B cell (primary cell): Measurements from ENCODE around the gene KIF11. TPM values are rescaled to one million over a fixed set of nuclear protein-coding genes. Genes with fewer than 3 reads are reported as not detected.

Experiments used
- ATAC-seq: fragments of 200-7000 bp; cut with Tn5 transposase; one replicate; pipeline ENCODE4 v1.10.0; 2021; ENCODE audit warnings: low read depth, mild to moderate bottlenecking, moderate number of reproducible peaks, moderate library complexity
- CTCF ChIA-PET: fragments of 350-600 bp; sonication (Branson Sonifier 250); formaldehyde crosslinking; loops from one replicate; lab custom pipeline; 2021; ENCODE audit warnings: antibody characterized with exemption, inconsistent platforms; lab: Charles Lee
- POLR2A ChIA-PET: fragments of 350-600 bp; sonication (Branson Sonifier 250); formaldehyde crosslinking; loops from one replicate; lab custom pipeline; 2021; ENCODE audit warnings: antibody characterized with exemption; lab: Charles Lee
- DNase-seq: peaks from one replicate; pipeline ENCODE4 v3.0.0; 2013
- H2AFZ ChIP-seq: 2 replicates; pipeline ENCODE4 v1.6.1; 2012; ENCODE audit warnings: mild to moderate bottlenecking, low read depth, low read length; ENCODE audit not compliant: insufficient read depth, poor library complexity, severe bottlenecking
- H3K27ac ChIP-seq, 2 donors: 1 replicate in 1 of 2; 2 replicates in 1 of 2; pipeline ENCODE4 v1.5.1; 2012 to 2013; ENCODE audit warnings: low read length in 2 of 2, mild to moderate bottlenecking in 2 of 2, moderate library complexity in 1 of 2
- H3K27me3 ChIP-seq, 4 experiments: fragments of 200-600 bp in 1 of 4; sonication (generic) in 1 of 4; replicated peaks in 1 of 4; 1 replicate in 2 of 4; 2 replicates in 2 of 4; pipeline versions ENCODE4 v1.6.1 to v1.7.0; 2013 to 2016; ENCODE audit warnings: low read length in 3 of 4, mild to moderate bottlenecking in 2 of 4, mixed read lengths in 1 of 4, moderate library complexity in 1 of 4; ENCODE audit not compliant: insufficient read depth in 4 of 4, control insufficient read depth in 3 of 4; ENCODE audit errors: control extremely low read depth in 1 of 4
- H3K36me3 ChIP-seq, 2 experiments: replicated peaks in 1 of 2; 1 replicate in 1 of 2; 2 replicates in 1 of 2; pipeline versions ENCODE4 v1.6.1 to v1.7.1; 2013; ENCODE audit warnings: low read length in 1 of 2; ENCODE audit not compliant: insufficient read depth in 2 of 2, control insufficient read depth in 1 of 2; ENCODE audit errors: control extremely low read depth in 1 of 2, extremely low read depth in 1 of 2
- H3K4me1 ChIP-seq, 2 donors: fragments of 200-600 bp in 1 of 2; sonication (generic) in 1 of 2; 1 replicate in 1 of 2; 2 replicates in 1 of 2; pipeline versions ENCODE4 v1.5.1 to v1.6.1; 2013 to 2017; ENCODE audit warnings: low read length in 2 of 2; ENCODE audit not compliant: control insufficient read depth in 2 of 2, insufficient read depth in 2 of 2
- H3K4me2 ChIP-seq: replicated peaks from 2 replicates; pipeline ENCODE3; 2012; ENCODE audit warnings: mild to moderate bottlenecking, low read depth, low read length; ENCODE audit not compliant: poor library complexity, severe bottlenecking
- H3K4me3 ChIP-seq, 5 experiments: fragments of 200-600 bp in 1 of 5; sonication (generic) in 1 of 5; 1 replicate in 3 of 5; 2 replicates in 2 of 5; pipeline versions ENCODE4 v1.5.1 to v1.7.0; 2011 to 2016; ENCODE audit warnings: low read length in 4 of 5, mild to moderate bottlenecking in 4 of 5, low read depth in 2 of 5, control low read depth in 1 of 5, moderate library complexity in 1 of 5; ENCODE audit not compliant: insufficient read depth in 1 of 5; ENCODE audit errors: control extremely low read depth in 1 of 5, extremely low read depth in 1 of 5
- H3K79me2 ChIP-seq: fragments of 200-600 bp; sonication (generic); one replicate; pipeline ENCODE4 v1.6.0; 2016; ENCODE audit warnings: low read length; ENCODE audit not compliant: control insufficient read depth, insufficient read depth
- H3K9ac ChIP-seq: fragments of 200-600 bp; sonication (generic); 2 replicates; pipeline ENCODE4 v1.6.1; 2017; ENCODE audit warnings: mild to moderate bottlenecking, low read length, moderate library complexity
- H3K9me3 ChIP-seq, 3 donors: one replicate each; pipeline versions ENCODE4 v1.6.1 to v1.7.1; 2013; ENCODE audit warnings: low read length in 2 of 3; ENCODE audit not compliant: control insufficient read depth in 2 of 3, insufficient read depth in 1 of 3; ENCODE audit errors: control extremely low read depth in 1 of 3
- H4K20me1 ChIP-seq: 2 replicates; pipeline ENCODE4 v1.6.0; 2012; ENCODE audit warnings: mild to moderate bottlenecking, low read length; ENCODE audit not compliant: insufficient read depth, control insufficient read depth, poor library complexity, severe bottlenecking
- H3K27ac Mint-ChIP-seq: one replicate; pipeline ENCODE4 v1.8.0; 2021; ENCODE audit warnings: mixed read lengths
- H3K27me3 Mint-ChIP-seq: one replicate; pipeline ENCODE4 v1.8.0; 2021; ENCODE audit warnings: mixed read lengths
- H3K4me1 Mint-ChIP-seq: one replicate; pipeline ENCODE4 v1.8.0; 2021; ENCODE audit warnings: mixed read lengths
- H3K4me3 Mint-ChIP-seq: one replicate; pipeline ENCODE4 v1.8.0; 2021; ENCODE audit warnings: mixed read lengths
- H3K9me3 Mint-ChIP-seq: one replicate; pipeline ENCODE4 v1.8.0; 2022; ENCODE audit warnings: mixed read lengths; ENCODE audit not compliant: insufficient read depth
- CTCF ChIP-seq: fragments of 200-600 bp; IDR thresholded peaks from one replicate; pipeline ENCODE4 v1.8.0; 2022; ENCODE audit warnings: antibody characterized with exemption, mild to moderate bottlenecking
- EZH2 ChIP-seq: IDR thresholded peaks from 2 replicates; pipeline ENCODE4 v1.6.1; 2012; ENCODE audit warnings: borderline replicate concordance, low read depth, mild to moderate bottlenecking, moderate library complexity, low read length; ENCODE audit not compliant: insufficient read depth, poor library complexity, severe bottlenecking
- WGBS: methylation state at CpG from one replicate; pipeline ENCODE4 v1.1.5; 2013; ENCODE audit warnings: missing lambda C conversion rate; ENCODE audit not compliant: insufficient coverage; 5-methylcytosine and 5-hydroxymethylcytosine counted together
- intact Hi-C: fragments of 100-400 bp; cut with micrococcal nuclease; formaldehyde crosslinking; loops from one replicate; pipeline ENCODE4 v1.10.0; 2022
- polyA plus RNA-seq: library from polyadenylated mRNA; depleted of rRNA; stranded (reverse); fragments of >200 nt; gene quantifications from 2 replicates; pipeline ENCODE4 v1.2.3, GENCODE V29; 2012
- total RNA-seq, 2 donors: library from RNA; stranded (reverse); fragments of 120-200 nt in 1 of 2; gene quantifications; 1 replicate in 1 of 2; 2 replicates in 1 of 2; pipeline versions ENCODE4 v1.2.3 to v1.2.4, GENCODE V29; 2013 to 2022

Gene KIF11
- total and polyA plus RNA-seq, 2 donors (not counting 1 experiment from before 2014, with no cell fraction given), result 0.64 to 1.8 TPM

- H3K4me3 Mint-ChIP-seq, result peak overlapping the region; percentile 96
- Histone ChIP-seq H3K27me3 (no peaks in the 10 kb centered on the region), H3K4me2 (peak overlapping the region; percentile 94), H3K9me3 (peaks cover 0 to under 1% (median 0%) of the 10 kb centered on the region in 3 donors), H3K79me2 (peaks cover 70% of the 10 kb centered on the region), H3K27ac (peak overlapping the region; percentile 89 to 90), H3K36me3 (peaks cover 16 to 39% of the 10 kb centered on the region in 2 experiments), H3K4me1 (peaks cover 30 to 34% of the 10 kb centered on the region in 2 donors), H2AFZ (peak overlapping the region; percentile 83), H3K9ac (peak overlapping the region; percentile 87), H4K20me1 (peaks cover 4% of the 10 kb centered on the region), H3K4me3 (peak overlapping the region; percentile 82 to 95 (median 87))
- POLR2A ChIA-PET, result interaction anchor here (0.6 to 5.3 kb wide), 14 partner anchors 9 to 157 kb away, joined by 3 to 77 read pairs (median 10); partner anchors contain the start of genes EXOC6, IDE and KIF11
- DNase-seq (peak; percentile 85), ATAC-seq (peak; percentile 20)
- intact Hi-C loops, result loop anchor here (1.0 to 5.0 kb wide), 4 partner anchors 8 to 399 kb away; partner anchors contain the start of genes CPEB3 and MARCHF5
- H3K4me1 Mint-ChIP-seq, result peaks cover 56% of the 10 kb centered on the region
- H3K27ac Mint-ChIP-seq, result peak overlapping the region; percentile 98
- H3K9me3 Mint-ChIP-seq, result no peaks in the 10 kb centered on the region
- TF ChIP-seq EZH2, result no peak
- no peak for TF ChIP-seq CTCF
- H3K27me3 Mint-ChIP-seq, result no peaks in the 10 kb centered on the region
- CTCF ChIA-PET, result interaction anchor here (0.7 to 8.1 kb wide), 14 partner anchors 7 to 186 kb away, joined by 3 to 73 read pairs (median 9); partner anchors contain the start of gene EXOC6
- 1% methylated on average over 21 of the region's 35 CpGs for WGBS
Observed at GRCh38 chr10:92691591-92692079, 98.7 kb downstream of the KIF11 start.

GRCh38 chr10:92692080-92692671 lies 99.2 kb downstream of the KIF11 start:
- Histone ChIP-seq H3K4me1 (peaks cover 36 to 40% of the 10 kb centered on the region in 2 donors), H3K9me3 (no peaks in the 10 kb centered on the region), H3K27me3 (no peaks in the 10 kb centered on the region), H3K36me3 (peaks cover 16 to 39% of the 10 kb centered on the region in 2 experiments), H3K4me2 (peak overlapping the region; percentile 94), H2AFZ (peak overlapping the region; percentile 83), H4K20me1 (peaks cover 4% of the 10 kb centered on the region), H3K4me3 (peak overlapping the region; percentile 82 to 95 (median 87)), H3K27ac (peak overlapping the region; percentile 89 to 90), H3K9ac (peak overlapping the region; percentile 87), H3K79me2 (peaks cover 70% of the 10 kb centered on the region)
- POLR2A ChIA-PET, result interaction anchor here (0.6 to 5.3 kb wide), 9 partner anchors 9 to 156 kb away, joined by 6 to 77 read pairs (median 38); partner anchors contain the start of genes EXOC6, IDE and KIF11
- no peak for ATAC-seq
- H3K4me1 Mint-ChIP-seq, result peaks cover 59% of the 10 kb centered on the region
- H3K4me3 Mint-ChIP-seq, result peak overlapping the region; percentile 96
- H3K27me3 Mint-ChIP-seq, result no peaks in the 10 kb centered on the region
- CTCF ChIA-PET, result interaction anchor here (1.0 to 8.1 kb wide), 7 partner anchors 20 to 156 kb away, joined by 3 to 73 read pairs (median 32); partner anchors contain the start of gene EXOC6
- no peaks in the 10 kb centered on the region for H3K9me3 Mint-ChIP-seq
- intact Hi-C loops, result loop anchor here (5.0 kb wide), 1 partner anchor 400 kb away; the partner anchor contains the start of genes CPEB3 and MARCHF5
- peak overlapping the region; percentile 98 for H3K27ac Mint-ChIP-seq
- no peak for DNase-seq
- TF ChIP-seq CTCF (no peak), EZH2 (no peak)
- 7% methylated on average over 27 of the region's 34 CpGs for WGBS
